Measurements from ENCODE around the gene DNAH5.

The DNAH5 gene

DNA sequence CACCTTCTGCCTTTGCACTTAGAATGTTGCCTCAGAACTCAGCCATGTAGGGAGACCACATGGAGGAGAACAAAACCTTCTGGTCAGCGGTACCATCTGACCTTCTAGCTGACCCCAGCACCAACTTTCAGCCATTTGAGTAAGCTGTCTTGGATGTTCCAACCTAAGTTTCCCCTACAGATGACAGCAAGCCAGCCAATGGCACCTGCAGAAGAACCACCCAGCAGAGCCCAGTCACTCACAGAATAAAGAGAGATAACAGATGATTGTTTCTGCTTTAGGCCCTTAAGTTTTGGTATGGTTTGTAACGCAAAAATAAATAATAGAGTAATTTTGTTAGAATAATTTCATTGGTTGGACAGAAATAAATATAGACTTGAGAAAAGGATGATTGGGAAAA, 10.4 kb downstream of the DNAH5 start:
- DNase-seq = no peak

DNA sequence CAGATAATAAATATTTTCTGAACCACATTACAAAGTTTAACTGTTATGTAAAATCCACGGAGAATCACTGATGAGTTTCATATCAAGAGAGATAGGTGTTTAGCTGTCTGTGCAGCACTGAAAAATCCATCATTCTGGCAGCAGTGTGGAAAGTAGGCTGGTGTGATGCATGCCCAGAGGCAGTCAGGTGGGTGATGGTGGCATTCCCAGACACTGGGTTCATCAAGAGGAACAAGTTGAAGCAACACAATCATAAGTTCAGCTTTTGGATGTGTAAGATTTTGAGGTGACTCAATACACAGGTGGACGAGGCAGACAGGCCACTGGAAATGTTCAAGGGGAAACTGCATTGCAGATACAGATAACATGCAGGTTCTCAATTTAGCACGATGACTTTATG, 11.9 kb downstream of the DNAH5 start:
- no peak for DNase-seq

DNA sequence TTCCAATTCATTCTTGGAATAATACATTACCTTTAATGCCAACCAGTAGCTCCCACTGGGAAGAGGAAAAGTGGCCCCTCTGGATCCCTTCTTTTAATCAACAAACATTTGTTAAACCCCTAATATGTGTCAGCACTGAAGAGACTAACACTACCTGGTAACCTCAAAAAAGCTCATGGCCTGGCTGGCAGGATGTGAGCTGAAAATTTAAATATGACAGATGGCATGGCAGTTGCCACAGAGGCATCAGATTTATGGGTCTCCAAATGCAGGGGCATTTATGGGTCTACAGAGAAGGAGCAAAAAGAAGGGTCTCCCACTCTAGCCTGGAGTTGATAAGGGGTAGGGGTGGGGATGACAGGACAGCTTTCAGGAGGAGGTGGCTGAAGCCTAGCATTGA, 12.5 kb downstream of the DNAH5 start:
- no peak for DNase-seq

DNA sequence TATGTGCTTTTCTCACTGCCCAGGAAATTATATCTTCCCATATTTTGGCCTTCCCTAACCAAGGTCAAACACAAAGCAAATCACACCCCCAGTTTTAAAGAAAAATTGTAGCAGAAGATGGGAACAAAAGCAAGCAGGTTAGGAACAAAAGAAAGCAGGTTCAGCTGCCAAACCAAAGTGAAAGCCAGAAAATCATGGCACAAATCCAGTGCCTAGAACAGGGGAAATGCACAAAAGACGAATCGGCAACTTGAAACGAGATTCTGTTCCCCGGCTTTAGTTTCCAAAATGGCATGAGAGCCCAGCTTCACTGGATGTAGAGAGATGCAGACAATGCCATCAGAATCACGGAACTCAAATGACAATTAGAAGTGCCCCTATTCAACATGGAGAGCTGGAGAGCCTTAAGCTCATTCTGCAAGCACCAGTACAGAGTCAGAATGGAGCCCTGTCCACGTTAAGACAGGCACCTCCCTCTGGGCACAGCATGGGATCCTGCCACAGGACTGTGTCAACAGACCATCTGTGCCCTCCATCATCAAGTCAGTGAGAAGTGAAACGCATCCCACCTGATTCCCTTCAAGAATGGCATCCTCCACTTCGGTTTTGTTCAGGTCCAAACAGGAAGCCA, 13.8 kb downstream of the DNAH5 start:
- DNase-seq = peak; percentile 61

DNA sequence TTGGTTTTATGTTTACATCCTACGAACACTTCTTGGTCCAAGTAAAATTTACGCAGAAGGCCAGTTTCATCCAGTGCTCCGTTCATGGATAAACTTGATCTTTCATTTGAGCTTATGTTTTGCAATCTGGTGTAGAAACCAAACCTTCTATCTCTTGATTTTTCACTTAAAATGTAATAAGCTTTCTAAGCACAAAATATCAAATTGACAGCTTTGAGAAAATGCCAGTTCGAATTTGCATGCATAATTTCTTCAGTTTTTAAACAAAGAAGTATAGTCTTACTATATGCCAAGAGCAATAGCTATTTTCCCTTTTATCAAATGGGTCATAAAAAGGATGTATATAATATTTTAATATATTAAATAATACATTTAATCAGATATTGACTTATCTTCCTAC, 17.8 kb downstream of the DNAH5 start:
- no peak for DNase-seq

DNA sequence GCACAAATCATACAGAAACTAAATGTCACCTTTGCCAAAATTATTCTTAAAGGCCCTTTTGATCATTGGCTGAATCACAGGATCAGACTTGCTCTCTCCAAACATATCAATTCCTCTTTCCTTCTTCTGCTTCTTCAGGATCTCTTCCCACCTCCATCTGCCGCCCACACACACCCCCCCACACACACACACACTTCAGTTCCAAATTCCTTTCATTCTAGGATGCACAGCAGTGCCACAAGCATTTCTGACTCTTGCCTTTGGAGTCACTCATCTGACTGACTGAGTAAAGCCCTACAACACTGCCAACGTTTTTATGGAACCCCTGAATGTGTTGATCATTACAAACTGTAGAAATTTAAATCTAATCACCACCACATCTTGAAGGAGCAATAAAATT, 22.9 kb downstream of the DNAH5 start:
- no peak for DNase-seq

DNA sequence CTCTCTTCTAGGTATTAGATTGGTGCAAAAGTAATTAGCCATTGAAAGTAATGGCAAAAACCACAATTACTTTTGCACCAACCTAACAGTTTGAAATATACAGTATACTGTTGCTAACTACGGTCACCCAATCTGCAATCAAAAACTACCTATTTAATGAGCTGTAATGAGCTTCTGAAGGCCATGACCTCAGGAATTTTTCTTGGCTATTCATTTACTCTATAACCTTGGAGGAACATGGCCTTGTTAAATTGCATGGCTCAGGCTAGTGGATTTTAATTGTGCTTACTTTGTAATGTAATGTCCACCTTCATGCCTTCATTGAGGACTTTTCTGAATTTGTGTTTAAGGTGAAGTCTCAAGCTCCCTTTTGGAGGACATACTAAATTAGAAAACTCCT, 24.7 kb downstream of the DNAH5 start:
- DNase-seq = no peak

DNA sequence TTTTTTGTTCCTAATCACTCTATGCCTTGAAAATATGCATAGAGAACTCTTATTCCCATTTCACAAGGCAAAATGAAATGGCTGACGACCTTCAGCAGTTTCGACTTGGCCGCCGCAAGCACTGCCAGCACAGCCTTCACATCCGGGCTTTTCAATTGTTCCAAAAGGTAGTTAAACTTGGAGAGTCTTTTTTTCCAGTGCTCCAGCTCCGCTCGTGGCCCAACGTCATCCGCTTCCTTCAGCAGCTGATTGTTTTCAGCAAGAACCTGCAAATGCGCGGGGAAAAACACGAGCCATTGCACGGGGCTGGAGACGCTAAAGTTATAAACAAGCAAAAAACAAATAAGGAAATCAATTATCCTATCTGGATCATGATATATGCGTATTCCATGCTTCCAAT, 25.4 kb downstream of the DNAH5 start:
- DNase-seq = no peak

DNA sequence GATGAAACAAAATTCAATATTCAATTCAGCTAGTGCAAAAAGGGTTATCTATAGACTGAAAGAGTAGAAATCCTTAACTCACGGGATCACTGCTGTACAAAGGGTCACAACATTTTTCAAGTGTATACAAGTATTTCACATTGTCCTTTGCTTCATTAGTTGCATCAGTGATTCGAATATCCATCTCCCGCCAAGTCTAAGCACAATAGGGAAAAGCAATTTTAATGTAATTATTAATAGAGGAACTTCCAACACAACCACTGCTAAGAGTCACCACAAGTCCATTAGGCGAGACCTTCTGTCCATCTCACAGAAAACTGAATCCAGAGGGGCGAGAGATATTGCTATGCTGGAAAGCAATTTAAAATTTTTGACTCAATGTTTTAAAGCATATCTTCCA, 27.4 kb downstream of the DNAH5 start:
- no peak for DNase-seq

DNA sequence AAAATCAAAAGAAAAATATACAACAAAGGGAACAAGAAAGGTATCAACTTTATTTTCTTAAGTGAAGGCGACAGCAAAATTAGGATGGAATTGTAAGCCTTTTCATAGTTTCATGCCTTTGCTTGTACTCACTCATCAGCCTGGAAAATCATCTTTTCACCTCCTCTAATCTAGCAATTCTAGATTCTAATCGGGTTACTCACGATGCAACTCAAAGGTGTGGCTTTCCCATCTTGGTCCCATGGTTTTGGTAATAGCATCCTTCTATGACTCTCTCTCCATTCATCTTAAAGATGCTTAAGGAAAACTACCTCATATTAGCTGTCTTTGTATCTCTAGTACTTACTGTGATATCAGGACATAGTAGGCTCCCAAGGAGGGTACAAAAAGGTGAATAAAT, 30.5 kb downstream of the DNAH5 start:
- DNase-seq = no peak

DNA sequence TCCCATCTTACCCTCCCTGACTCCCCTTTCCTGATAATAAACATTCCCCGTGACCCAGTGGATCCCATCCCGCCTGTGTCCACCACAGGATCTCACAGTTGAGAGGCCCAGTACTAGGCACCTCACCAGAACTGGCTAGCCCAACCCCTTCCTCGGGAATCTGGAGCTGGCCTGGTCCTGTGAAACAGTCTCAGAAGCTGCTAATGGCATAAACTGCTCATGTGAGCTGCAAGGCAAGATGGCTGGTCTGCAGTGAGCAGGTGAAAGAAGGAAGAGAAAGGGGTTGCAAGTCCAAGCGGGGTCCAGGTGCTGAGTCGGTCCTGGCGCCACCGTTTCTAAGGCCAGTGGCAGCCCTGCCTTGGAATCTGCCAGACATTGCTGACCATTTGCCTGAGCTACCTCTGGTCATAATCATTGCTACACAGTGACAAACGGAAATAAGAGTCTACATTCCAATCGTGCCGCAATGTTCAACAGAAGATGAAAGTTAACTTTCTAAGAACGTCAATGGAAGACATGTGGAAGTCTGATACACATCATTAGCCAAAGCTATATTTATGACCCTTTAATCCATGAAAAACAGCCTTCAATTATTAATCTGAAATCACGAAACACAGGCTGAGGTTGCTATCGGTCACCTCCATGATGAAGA, 33.7 kb downstream of the DNAH5 start:
- DNase-seq = no peak

DNA sequence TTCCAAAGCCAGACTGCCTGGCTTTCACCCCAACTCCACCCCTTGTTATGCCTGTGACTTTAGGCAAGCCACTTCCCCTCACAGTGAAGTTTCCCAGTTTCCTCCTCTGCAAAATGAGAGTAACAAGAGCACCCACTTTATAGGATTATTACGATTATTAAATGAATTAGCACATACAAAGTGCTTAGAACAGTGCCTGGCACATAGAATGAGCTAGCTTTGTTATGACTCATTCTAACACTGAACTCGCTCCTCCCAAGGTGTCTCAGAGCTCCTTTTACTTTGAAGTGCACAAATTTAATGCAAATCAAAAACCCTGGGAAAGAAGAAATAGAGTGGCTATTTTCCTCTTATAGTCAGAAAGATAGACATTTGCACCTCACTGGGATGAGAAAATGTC, 34.3 kb downstream of the DNAH5 start:
- no peak for DNase-seq

DNA sequence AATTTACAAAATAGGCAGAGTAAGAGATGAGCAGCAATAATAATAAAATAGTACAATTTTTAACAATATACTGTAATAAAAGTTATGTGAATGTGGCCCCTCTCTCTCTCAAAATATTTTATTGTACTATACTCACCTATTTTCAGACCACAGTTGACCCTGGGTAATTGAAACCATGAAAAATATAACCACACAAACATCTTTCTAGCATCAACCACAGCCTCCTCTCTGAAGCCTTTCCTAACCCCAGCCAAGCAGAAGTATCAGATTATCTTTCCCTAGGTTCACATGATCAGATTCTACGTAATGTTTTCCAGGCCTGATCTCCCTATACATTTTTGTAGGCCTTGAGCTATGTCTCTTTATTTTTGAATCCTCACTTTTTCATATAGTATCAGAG, 35.2 kb downstream of the DNAH5 start:
- no peak for DNase-seq

DNA sequence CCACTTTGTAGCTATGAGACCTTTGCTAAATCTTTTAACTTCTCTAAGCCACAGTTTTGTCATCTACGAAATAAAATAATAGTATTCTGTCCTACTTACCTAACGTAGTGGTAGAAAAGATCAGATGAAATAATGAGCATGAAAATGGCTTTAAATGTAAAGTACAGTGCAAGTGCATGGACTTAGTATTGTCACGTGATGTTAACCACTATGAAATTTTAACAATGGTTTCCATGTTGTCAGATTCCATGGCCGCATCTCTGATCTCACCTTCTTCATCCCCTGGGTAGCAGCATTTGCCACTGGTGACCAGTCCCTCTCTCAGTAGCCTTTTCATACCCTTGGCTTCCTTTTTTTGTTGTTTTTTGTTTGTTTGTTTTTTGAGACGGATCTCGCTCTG, 45.9 kb downstream of the DNAH5 start:
- DNase-seq = no peak

DNA sequence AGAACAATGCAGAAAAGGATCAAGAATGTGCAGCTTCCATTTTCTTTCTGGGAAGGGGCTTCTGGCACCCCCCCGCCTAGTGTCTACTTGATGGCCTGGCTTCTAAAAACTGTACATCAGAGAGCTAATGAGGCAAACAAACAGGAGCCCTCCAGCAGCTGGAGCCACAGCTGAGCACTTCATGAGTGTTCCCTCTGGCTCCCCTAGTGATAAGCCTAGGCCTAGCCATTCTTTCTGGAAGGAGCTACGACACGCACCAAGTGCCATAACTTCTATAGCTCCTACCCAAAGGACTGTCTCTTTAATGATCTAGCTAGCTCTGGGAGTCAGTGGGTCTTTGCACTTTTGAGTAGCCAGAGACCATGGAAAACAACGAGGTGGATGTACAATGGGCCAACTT, 66.1 kb downstream of the DNAH5 start:
- DNase-seq = no peak

DNA sequence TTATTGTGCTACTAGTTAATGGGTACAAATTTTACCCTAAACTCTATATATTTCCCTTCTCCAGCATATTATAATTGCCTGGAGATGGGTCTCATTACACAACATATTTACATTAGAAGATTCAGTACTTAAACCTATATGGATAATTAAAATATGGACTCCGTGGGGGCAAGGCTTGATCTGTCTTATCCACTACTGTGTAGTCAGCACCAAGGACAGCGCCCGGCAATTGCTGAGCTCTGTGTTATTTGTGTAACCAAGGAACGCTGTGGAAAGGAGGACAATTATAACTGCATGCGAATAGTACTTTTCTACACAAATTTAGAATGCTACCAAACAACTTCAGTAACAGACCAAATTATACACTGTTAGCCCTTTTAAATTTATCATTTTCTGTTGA, 77.7 kb downstream of the DNAH5 start:
- no peak for DNase-seq

DNA sequence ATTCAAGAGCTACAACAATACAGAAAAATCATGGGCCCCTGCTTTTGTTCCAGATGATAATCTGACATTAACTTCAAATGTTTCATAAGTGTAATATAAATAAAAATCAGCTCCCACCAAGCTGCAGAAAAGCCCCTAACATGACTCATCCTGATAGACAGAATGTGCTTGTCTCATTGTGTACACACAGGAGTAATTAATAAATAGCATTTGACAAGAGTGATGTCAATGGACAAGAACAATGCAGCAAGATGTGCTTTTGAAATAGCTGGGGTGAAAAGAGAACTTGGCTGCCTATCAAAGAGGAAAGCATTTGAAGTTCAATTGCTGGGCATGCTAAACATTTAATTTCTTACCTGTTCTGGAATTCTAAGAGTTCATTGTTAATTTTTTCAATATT, 79.2 kb downstream of the DNAH5 start:
- no peak for DNase-seq

DNA sequence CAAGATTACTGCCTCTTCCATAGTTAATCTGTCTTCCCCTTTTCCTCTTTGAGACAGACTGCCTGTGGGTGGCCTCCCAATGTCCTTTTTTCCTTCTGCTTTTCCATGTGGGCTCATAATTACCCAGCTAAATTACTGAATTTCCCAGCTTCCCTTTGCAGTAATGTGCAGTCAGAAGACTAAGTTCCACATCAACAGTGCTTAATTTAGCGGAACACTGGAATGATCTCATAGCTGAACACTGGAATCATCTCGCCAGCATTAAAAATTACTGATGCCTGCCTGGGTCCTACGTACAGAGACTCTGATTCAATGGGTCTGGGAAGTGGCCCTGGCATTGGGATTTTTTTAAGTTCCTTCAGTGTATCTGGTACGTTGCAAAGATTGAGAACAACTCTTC, 84.3 kb downstream of the DNAH5 start:
- no peak for DNase-seq

DNA sequence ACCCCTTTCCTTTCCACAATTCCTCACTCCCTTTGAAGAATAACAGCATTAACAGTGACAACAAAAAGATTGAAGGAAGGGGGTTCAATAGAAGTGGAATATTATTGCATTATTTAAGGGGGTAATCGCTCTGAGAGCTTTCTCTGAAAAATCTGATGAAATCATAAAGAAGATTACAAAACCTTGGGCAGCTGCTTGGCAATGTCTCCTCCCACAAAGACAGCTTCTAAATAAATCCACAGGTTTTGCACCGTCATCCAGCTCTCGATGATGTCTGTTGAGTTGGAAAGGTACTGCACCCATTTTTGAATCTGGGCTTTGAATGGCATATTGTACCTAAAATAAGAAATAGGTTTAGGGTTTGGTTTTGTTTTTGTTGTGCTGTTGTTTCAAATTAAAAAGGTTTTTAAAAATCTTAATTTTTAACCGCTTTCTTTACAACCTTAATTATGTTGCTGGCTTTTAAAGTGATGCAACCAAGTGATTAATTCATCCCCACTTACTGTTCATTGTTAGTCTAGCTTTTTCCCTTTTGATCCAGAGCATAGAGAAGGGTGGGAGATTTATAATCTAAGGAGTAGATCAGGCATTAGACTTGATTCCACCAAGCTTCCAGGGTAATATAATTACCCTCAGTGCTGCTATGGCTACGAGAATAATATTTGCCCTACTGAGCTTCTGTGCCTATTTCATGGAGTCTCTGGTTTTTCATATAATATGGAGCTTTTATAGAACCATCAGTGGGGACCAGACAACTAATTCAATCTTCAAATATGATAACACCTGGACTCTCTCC, 85.0 kb downstream of the DNAH5 start:
- DNase-seq = no peak

DNA sequence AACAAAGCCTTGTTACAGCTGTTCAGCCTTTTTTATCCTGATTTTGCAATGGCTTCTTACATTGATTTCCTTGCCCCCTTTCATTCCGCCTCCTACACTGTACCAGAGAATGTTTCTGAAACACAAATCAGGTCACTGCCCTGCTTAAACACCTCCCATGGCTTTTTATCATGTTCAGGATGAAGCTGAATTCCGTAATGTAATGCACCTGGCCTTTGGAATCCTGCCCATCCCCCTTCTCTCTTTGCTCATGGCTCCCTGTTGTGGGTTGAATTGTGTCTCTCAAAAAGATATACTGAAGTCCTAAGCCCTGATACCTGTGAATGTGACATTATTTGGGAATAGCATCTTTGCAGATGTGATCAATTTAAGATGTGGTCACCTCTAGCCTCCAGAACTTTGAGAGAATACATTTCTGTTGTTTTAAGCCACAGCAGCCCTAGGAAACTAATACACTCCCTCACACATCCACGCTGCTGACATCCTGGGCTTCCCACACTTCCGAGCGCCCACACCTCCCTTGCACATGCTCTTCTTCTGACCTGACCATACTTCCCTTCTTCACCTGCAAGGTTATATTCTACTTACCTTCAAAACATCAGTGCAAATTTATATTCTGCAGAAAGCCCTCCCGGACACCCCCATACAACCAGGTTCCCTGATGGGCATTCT, 101.2 kb downstream of the DNAH5 start:
- no peak for DNase-seq

DNA sequence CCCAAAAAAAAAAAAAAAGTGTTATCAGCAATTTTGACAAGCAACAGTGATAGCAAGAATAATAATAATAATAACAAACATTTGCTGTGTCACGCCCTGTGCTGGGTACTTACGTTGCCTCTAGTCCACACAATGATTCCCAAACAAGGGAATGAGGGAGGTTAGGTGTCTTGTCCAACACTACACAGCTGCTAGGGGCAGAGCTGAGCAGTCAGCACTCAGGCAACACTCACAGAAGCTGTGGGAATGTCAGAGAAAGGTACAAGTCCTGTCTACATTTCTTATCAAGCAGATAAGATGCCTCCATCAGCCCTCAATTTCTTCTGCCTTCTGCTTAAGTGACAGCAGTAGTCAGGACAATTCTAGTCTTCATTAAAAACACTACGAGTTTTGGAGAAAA, 111.0 kb downstream of the DNAH5 start:
- DNase-seq = no peak

DNA sequence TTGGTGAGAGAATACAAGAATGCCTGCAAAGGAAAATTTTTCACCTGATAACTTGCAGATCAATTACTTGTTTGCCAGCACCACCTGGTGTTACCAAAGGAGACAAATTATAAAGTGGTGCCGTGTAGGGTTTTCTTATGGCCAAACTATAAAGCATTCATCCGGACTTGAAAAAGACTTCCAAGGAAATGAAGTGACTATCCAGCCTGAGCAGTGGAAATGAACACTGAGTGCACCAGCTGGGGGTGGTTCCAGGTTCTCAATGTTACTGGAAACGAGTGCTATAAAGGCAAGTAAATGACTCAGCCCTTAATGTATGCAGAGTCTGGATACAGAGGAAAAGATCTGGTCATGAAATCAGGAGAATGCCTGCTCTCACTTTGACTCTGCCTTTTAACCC, 113.1 kb downstream of the DNAH5 start:
- DNase-seq = no peak

DNA sequence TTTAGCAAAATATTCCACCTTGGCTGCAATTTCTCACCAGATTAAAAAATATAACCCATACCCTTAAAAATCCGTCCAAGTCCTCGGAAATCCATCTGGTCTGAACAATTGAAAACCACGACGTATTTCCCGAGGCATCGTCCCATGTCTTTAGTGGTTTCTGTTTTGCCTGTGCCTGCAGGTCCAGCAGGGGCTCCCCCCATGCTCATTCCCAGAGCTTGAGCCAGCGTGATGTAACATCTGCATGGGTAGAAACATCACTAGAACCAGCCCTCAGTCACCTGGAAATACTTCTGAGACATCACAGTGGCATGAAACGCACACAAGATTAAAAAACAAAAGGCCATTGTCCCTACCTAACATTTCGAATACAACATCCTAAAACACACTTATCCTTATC, 114.0 kb downstream of the DNAH5 start:
- no peak for DNase-seq

DNA sequence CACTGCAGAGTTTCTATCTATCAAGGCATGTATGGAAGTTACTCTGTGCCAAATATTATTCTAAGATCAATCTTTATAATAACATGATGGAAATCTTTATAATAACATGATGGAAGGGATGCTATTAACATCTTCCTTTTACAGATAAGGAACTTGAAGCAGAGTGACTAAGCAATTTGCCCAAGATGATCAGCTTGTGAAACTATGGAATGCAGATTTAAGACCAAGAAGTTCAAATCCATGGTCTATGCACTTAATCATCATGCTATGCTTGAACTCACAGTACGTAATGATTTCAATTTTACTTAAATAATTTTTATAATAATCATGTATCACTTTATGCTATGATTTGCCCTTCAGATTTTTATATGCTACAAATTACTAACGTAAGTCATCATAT, 123.1 kb downstream of the DNAH5 start:
- DNase-seq = no peak

Data from NCI-H1092 (cell line).